GM23248 (cell line): ENCODE data around the gene PCDHGB3.

Source experiments
- EZH2 ChIP-seq: fragments of 200-600 bp; sonication (generic); IDR thresholded peaks from 2 replicates; pipeline ENCODE4 v1.6.1; 2018; ENCODE audit warnings: antibody characterized with exemption, mild to moderate bottlenecking; ENCODE audit not compliant: insufficient read depth, poor library complexity, severe bottlenecking
- EZH2phosphoT487 ChIP-seq: fragments of 200-600 bp; sonication (generic); IDR thresholded peaks from 2 replicates; pipeline ENCODE4 v1.6.1; 2018; ENCODE audit warnings: antibody characterized with exemption, moderate library complexity, mild to moderate bottlenecking, low read depth; ENCODE audit not compliant: insufficient read depth

GRCh38 chr5:141355641-141356040, 14.4 kb upstream of the PCDHGB3 start:
- TF ChIP-seq EZH2 (no peak), EZH2phosphoT487 (no peak)
